Peyer's patch (tissue), 4 donors: ENCODE data around the gene ZNF205.

Source experiments
- CTCF ChIP-seq, 6 experiments: fragments of 450-650 bp in 4 of 6; fragments of 200-600 bp in 2 of 6; sonication (generic) in 1 of 6; IDR thresholded peaks; one replicate each; pipeline ENCODE4 v1.5.1; 2017 to 2019; ENCODE audit warnings: antibody characterized with exemption in 6 of 6, mild to moderate bottlenecking in 3 of 6, moderate library complexity in 1 of 6
- POLR2A ChIP-seq, 2 donors: fragments of 450-650 bp; IDR thresholded peaks; one replicate each; pipeline ENCODE4 v1.5.1; 2017; ENCODE audit warnings: antibody characterized with exemption in 2 of 2, mild to moderate bottlenecking in 2 of 2, moderate library complexity in 2 of 2

- TF ChIP-seq CTCF (IDR thresholded peaks at IDR 0.05) (no peak), POLR2A (IDR thresholded peaks at IDR 0.05) (no peak)
Measured at GRCh38 chr16:3141781-3142311, 29.5 kb downstream of the ZNF205 start.
